H1 (cell line): ENCODE measurements around the gene ARRB1. TPM values are rescaled to one million over a fixed set of nuclear protein-coding genes. Genes with fewer than 3 reads are reported as not detected.

Experiments used
- CTCF ChIA-PET: fragments of 300-600 bp; sonication (Branson Sonifier 250); formaldehyde crosslinking; loops from one replicate; lab custom pipeline; 2021; ENCODE audit not compliant: partially characterized antibody; lab: Charles Lee
- POLR2A ChIA-PET: fragments of 300-600 bp; sonication (Branson Sonifier 250); formaldehyde crosslinking; loops from one replicate; lab custom pipeline; 2021; ENCODE audit warnings: inconsistent platforms; ENCODE audit not compliant: partially characterized antibody; lab: Charles Lee
- DNase-seq, 2 experiments: peaks; one replicate each; pipeline versions ENCODE4 v3.0.0 to v3.0.0-alpha.2; 2010 to 2022; ENCODE audit warnings: low spot score in 2 of 2, low read depth in 1 of 2, mixed read lengths in 1 of 2
- FAIRE-seq: peaks from 2 replicates; lab custom pipeline; 2011; peaks lifted over from hg19 to GRCh38; lab: Jason Lieb, UNC
- H2AFZ ChIP-seq: 2 replicates; pipeline ENCODE4 v1.8.1; 2012; ENCODE audit warnings: low read length, inconsistent platforms
- H2AK5ac ChIP-seq: 2 replicates; pipeline ENCODE4 v1.6.1; 2013; ENCODE audit warnings: low read depth, low read length
- H2BK120ac ChIP-seq: replicated peaks from 2 replicates; pipeline ENCODE3; 2013; ENCODE audit warnings: low read depth, low read length, inconsistent platforms
- H2BK12ac ChIP-seq: 2 replicates; pipeline ENCODE4 v1.6.1; 2013; ENCODE audit warnings: low read depth, low read length
- H2BK15ac ChIP-seq: 2 replicates; pipeline ENCODE4 v1.6.1; 2013; ENCODE audit warnings: low read length
- H2BK20ac ChIP-seq: 2 replicates; pipeline ENCODE4 v1.6.1; 2013; ENCODE audit warnings: low read length
- H2BK5ac ChIP-seq: 2 replicates; pipeline ENCODE4 v1.6.1; 2013; ENCODE audit warnings: low read depth, low read length
- H3K14ac ChIP-seq: 2 replicates; pipeline ENCODE4 v1.6.1; 2013; ENCODE audit warnings: inconsistent platforms; ENCODE audit not compliant: insufficient read length
- H3K18ac ChIP-seq: 2 replicates; pipeline ENCODE4 v1.6.1; 2013; ENCODE audit warnings: low read length; ENCODE audit errors: extremely low read depth
- H3K23ac ChIP-seq: 2 replicates; pipeline ENCODE4 v1.6.1; 2013; ENCODE audit warnings: inconsistent platforms; ENCODE audit not compliant: insufficient read length
- H3K23me2 ChIP-seq: 2 replicates; pipeline ENCODE4 v1.6.1; 2013; ENCODE audit warnings: low read depth, low read length
- H3K27ac ChIP-seq: 2 replicates; pipeline ENCODE4 v1.6.1; 2011; ENCODE audit warnings: low read depth, low read length, inconsistent platforms
- H3K27me3 ChIP-seq, 4 experiments: replicated peaks in 1 of 4; 1 replicate in 1 of 4; 2 replicates in 3 of 4; pipeline versions ENCODE4 v1.6.1 to v1.8.1; 2011 to 2013; ENCODE audit warnings: low read length in 3 of 4, mild to moderate bottlenecking in 3 of 4, inconsistent platforms in 2 of 4, mixed read lengths in 2 of 4, moderate library complexity in 1 of 4; ENCODE audit not compliant: control insufficient read depth in 3 of 4, insufficient read depth in 3 of 4; ENCODE audit errors: extremely low read depth in 1 of 4
- H3K36me3 ChIP-seq, 4 experiments: 2 replicates each; pipeline versions ENCODE4 v1.6.1 to v1.8.1; 2011 to 2013; ENCODE audit warnings: mild to moderate bottlenecking in 4 of 4, low read length in 3 of 4, moderate library complexity in 2 of 4, control low read depth in 1 of 4, inconsistent platforms in 1 of 4; ENCODE audit not compliant: insufficient read depth in 4 of 4, control insufficient read depth in 2 of 4
- H3K4ac ChIP-seq: replicated peaks from 2 replicates; pipeline ENCODE3; 2013; ENCODE audit warnings: low read length, low read depth, mixed read lengths, inconsistent platforms; ENCODE audit not compliant: insufficient read length
- H3K4me1 ChIP-seq, 4 experiments: replicated peaks in 1 of 4; 1 replicate in 1 of 4; 2 replicates in 3 of 4; pipeline versions ENCODE4 v1.6.1 to v1.8.1; 2011 to 2013; ENCODE audit warnings: low read length in 3 of 4, inconsistent platforms in 2 of 4, mixed read lengths in 1 of 4; ENCODE audit not compliant: insufficient read depth in 4 of 4, control insufficient read depth in 3 of 4
- H3K4me2 ChIP-seq, 2 experiments: 2 replicates each; pipeline versions ENCODE4 v1.6.1 to v1.8.1; 2011 to 2013; ENCODE audit warnings: low read depth in 2 of 2, low read length in 2 of 2, control low read depth in 1 of 2, inconsistent platforms in 1 of 2, mild to moderate bottlenecking in 1 of 2; ENCODE audit not compliant: insufficient read depth in 1 of 2
- H3K4me3 ChIP-seq, 4 experiments: fragments of 200-600, 300-600 bp in 1 of 4; sonication (generic), shearing (Covaris generic), sonication (Bioruptor Twin) in 1 of 4; 2 replicates each; pipeline versions ENCODE4 v1.5.1 to v1.8.1; 2011 to 2016; ENCODE audit warnings: low read length in 4 of 4, low read depth in 3 of 4, control low read depth in 2 of 4, inconsistent platforms in 2 of 4, mild to moderate bottlenecking in 2 of 4, mixed read lengths in 1 of 4, moderate library complexity in 1 of 4; ENCODE audit not compliant: insufficient read depth in 2 of 4; ENCODE audit errors: extremely low read depth in 1 of 4
- H3K56ac ChIP-seq: replicated peaks from 2 replicates; pipeline ENCODE3; 2013; ENCODE audit warnings: low read depth, mild to moderate bottlenecking, mixed read lengths, low read length, inconsistent platforms; ENCODE audit not compliant: insufficient read length
- H3K79me1 ChIP-seq: 2 replicates; pipeline ENCODE4 v1.6.1; 2013; ENCODE audit warnings: low read depth, low read length, control low read depth
- H3K79me2 ChIP-seq, 2 experiments: 2 replicates each; pipeline versions ENCODE4 v1.6.1 to v1.8.1; 2012 to 2013; ENCODE audit warnings: low read length in 2 of 2, mild to moderate bottlenecking in 2 of 2, inconsistent platforms in 1 of 2; ENCODE audit not compliant: insufficient read depth in 2 of 2, control insufficient read depth in 1 of 2
- H3K9ac ChIP-seq, 4 experiments: replicated peaks in 1 of 4; 1 replicate in 1 of 4; 2 replicates in 3 of 4; pipeline versions ENCODE4 v1.6.1 to v1.8.1; 2011 to 2013; ENCODE audit warnings: low read depth in 3 of 4, low read length in 3 of 4, control low read depth in 2 of 4, mild to moderate bottlenecking in 2 of 4, moderate library complexity in 2 of 4, inconsistent platforms in 1 of 4; ENCODE audit errors: extremely low read depth in 1 of 4
- H3K9me3 ChIP-seq, 2 experiments: 2 replicates each; pipeline versions ENCODE4 v1.6.1 to v1.8.1; 2012 to 2013; ENCODE audit warnings: mild to moderate bottlenecking in 2 of 2, moderate library complexity in 2 of 2, control low read depth in 1 of 2, inconsistent platforms in 1 of 2, low read depth in 1 of 2, low read length in 1 of 2, mixed read lengths in 1 of 2; ENCODE audit not compliant: insufficient read depth in 2 of 2
- H4K20me1 ChIP-seq, 2 experiments: replicated peaks in 1 of 2; 2 replicates each; pipeline versions ENCODE3 to v1.8.1; 2011 to 2013; ENCODE audit warnings: inconsistent platforms in 2 of 2, low read length in 2 of 2, mild to moderate bottlenecking in 1 of 2; ENCODE audit not compliant: insufficient read depth in 2 of 2, control insufficient read depth in 1 of 2
- H4K5ac ChIP-seq: 2 replicates; pipeline ENCODE4 v1.6.1; 2013; ENCODE audit warnings: low read length, low read depth, mixed read lengths, inconsistent platforms; ENCODE audit not compliant: insufficient read length
- H4K8ac ChIP-seq: 2 replicates; pipeline ENCODE4 v1.8.0; 2013; ENCODE audit warnings: mild to moderate bottlenecking, moderate library complexity, low read length, inconsistent platforms; ENCODE audit not compliant: insufficient read depth; ENCODE audit errors: extremely low read depth
- H4K91ac ChIP-seq: replicated peaks from 2 replicates; pipeline ENCODE3; 2013; ENCODE audit warnings: low read length, mixed read lengths, inconsistent platforms; ENCODE audit not compliant: insufficient read length
- ASH2L ChIP-seq: fragments of 200-600, 300-600 bp; sonication (generic); IDR thresholded peaks from one replicate; pipeline ENCODE4 v1.7.1; 2017; ENCODE audit warnings: low read length
- GABPA ChIP-seq: IDR thresholded peaks from 2 replicates; pipeline ENCODE4 v1.6.1; 2011; ENCODE audit warnings: mild to moderate bottlenecking, low read length, moderate library complexity, borderline replicate concordance; ENCODE audit not compliant: insufficient read depth
- WGBS, 2 experiments: shearing (Covaris generic) in 1 of 2; methylation state at CpG; one replicate each; pipeline versions ENCODE4 v1.1.6 to v1.1.7; 2013 to 2015; ENCODE audit warnings: low lambda C conversion rate in 2 of 2, mixed read lengths in 2 of 2, inconsistent platforms in 1 of 2, low coverage in 1 of 2, missing lambda C conversion rate in 1 of 2; ENCODE audit not compliant: insufficient replicate concordance in 2 of 2, insufficient coverage in 1 of 2, insufficient read length in 1 of 2; ENCODE audit errors: extremely low coverage in 1 of 2, missing lambda C conversion rate in 1 of 2; 5-methylcytosine and 5-hydroxymethylcytosine counted together
- polyA plus RNA-seq, 7 experiments: library from polyadenylated mRNA; depleted of rRNA in 3 of 7; stranded (reverse) in 5 of 7; unstranded in 2 of 7; fragments of >200 nt in 5 of 7; fragments of 200-250 nt in 2 of 7; gene quantifications; 1 replicate in 5 of 7; 2 replicates in 1 of 7; 4 replicates in 1 of 7; pipeline versions ENCODE4 v1.2.1 to v1.2.3, GENCODE V29; 2011 to 2013; ENCODE audit warnings: missing spikeins in 2 of 7, mixed read lengths in 2 of 7
- total RNA-seq: library from RNA; stranded (reverse); fragmentation: NEBNext Ultra II Directional; extraction: Animal tissue kit (Norgen Biotek cat#: 25700); gene quantifications from 2 replicates; pipeline ENCODE4 v1.2.1, GENCODE V29; 2021

ARRB1 gene
- total and polyA plus RNA-seq, 2 of the 8 experiments (the other 6 are each of a cell fraction or from before 2014, with no cell fraction given): 9.4 to 31.8 TPM

DNA sequence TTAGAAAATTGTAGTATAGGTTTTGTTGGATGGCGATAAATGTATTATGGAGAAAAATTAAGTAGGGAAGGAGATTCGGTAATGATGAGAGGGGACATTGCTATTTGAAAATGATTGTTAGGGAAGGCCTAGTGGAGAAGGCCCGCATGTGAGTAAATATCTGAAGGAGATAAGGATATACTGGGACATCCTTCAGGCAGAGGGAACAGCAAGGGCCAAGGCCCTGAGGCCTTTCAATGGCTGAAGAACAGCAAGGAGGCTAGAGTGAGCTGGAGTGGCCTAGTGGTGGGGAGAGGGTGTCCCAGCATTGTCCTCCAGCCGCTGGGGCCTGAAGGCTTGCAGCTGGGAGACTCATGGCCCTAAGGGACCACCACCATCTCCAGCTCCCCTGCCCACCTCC is 23.2 kb upstream of the ARRB1 start:
- Histone ChIP-seq H3K27ac (no peak overlapping the region), H3K9ac (no peak overlapping the region), H4K5ac (no peak overlapping the region), H2BK120ac (no peak overlapping the region), H2BK15ac (no peak overlapping the region), H2BK5ac (no peak overlapping the region), H3K4me3 (no peak overlapping the region), H3K18ac (no peak overlapping the region), H3K79me2 (no peaks in the 10 kb centered on the region), H3K23me2 (no peaks in the 10 kb centered on the region), H4K20me1 (no peaks in the 10 kb centered on the region), H4K91ac (no peak overlapping the region), H3K4me1 (no peaks in the 10 kb centered on the region), H3K23ac (no peak overlapping the region), H2AK5ac (no peak overlapping the region), H3K27me3 (no peaks in the 10 kb centered on the region; a peak in 1 of 7 replicates), H3K14ac (no peak overlapping the region), H3K56ac (no peak overlapping the region), H3K4me2 (no peak overlapping the region), H2BK20ac (no peak overlapping the region; the same call in 1 of the 2 replicates), H3K9me3 (no peaks in the 10 kb centered on the region), H2BK12ac (no peak overlapping the region), H4K8ac (no peak overlapping the region), H3K36me3 (no peaks in the 10 kb centered on the region), H2AFZ (no peak overlapping the region), H3K79me1 (no peaks in the 10 kb centered on the region), H3K4ac (no peak overlapping the region)
- WGBS, 2 experiments: 88 to 100% methylated on average over 2 to 4 of the region's 4 CpGs
- no peak for DNase-seq
- no peak for FAIRE-seq
- ChIA-PET POLR2A (interaction anchor here (1.1 to 1.7 kb wide), 3 partner anchors 12 to 26 kb away, joined by 3 to 6 read pairs (median 4); no protein-coding TSS in a partner anchor), CTCF (interaction anchor here (0.5 to 3.9 kb wide), 14 partner anchors 8 to 95 kb away, joined by 3 to 25 read pairs (median 4); partner anchors contain the start of gene ARRB1)
- TF ChIP-seq ASH2L (no peak), GABPA (no peak)
